ENCODE data around the gene MALAT1. TPM values are rescaled to one million over a fixed set of nuclear protein-coding genes. Genes with fewer than 3 reads are reported as not detected.
"Not testable (repeated sequence)": the region's sequence is repeated elsewhere in the genome, so short reads cannot be mapped to it uniquely, and the experiment has no call there.

MALAT1 gene
- 5,323 and 5,421 TPM in 2 replicates for total RNA-seq

- DNase-seq (ENCODE audit: low spot score) = peak; percentile 94
- Mint-ChIP-seq H3K36me3 (ENCODE audit: low read depth) (peaks cover 11% of the 10 kb centered on the region), H3K27ac (no peak within 1 kb of the TSS), H3K27me3 (ENCODE audit: insufficient read depth) (no peaks in the 10 kb centered on the region), H3K9me3 (no peaks in the 10 kb centered on the region), H3K4me3 (no peak within 1 kb of the TSS), H3K4me1 (ENCODE audit: low read depth) (peaks cover 35% of the 10 kb centered on the region)
- intact Hi-C loops (cut with micrococcal nuclease) = no loop called here
Measured at GRCh38 chr11:65498977-65499712, at the start of gene MALAT1. Gene MALAT1 (plus strand): TSS chr11:65499045.

- H3K27ac Mint-ChIP-seq; H3K27me3 Mint-ChIP-seq (ENCODE audit: insufficient read depth); H3K4me3 Mint-ChIP-seq; H3K9me3 Mint-ChIP-seq; intact Hi-C loops (cut with micrococcal nuclease); H3K36me3 Mint-ChIP-seq (ENCODE audit: low read depth); DNase-seq (ENCODE audit: low spot score): not testable (repeated sequence)
- peaks cover 18% of the 10 kb centered on the region for H3K4me1 Mint-ChIP-seq (ENCODE audit: low read depth)
Measured at GRCh38 chr11:65451301-65451700, 47.5 kb upstream of the MALAT1 start.

- H3K27ac Mint-ChIP-seq; DNase-seq (ENCODE audit: low spot score); H3K36me3 Mint-ChIP-seq (ENCODE audit: low read depth); H3K9me3 Mint-ChIP-seq; H3K4me3 Mint-ChIP-seq; H3K27me3 Mint-ChIP-seq (ENCODE audit: insufficient read depth); intact Hi-C loops (cut with micrococcal nuclease): not testable (repeated sequence)
- peaks cover 24% of the 10 kb centered on the region for H3K4me1 Mint-ChIP-seq (ENCODE audit: low read depth)
Measured at GRCh38 chr11:65452259-65452658, 46.6 kb upstream of the MALAT1 start.

GRCh38 chr11:65452806-65453490, 45.9 kb upstream of the MALAT1 start:
- Mint-ChIP-seq H3K36me3 (ENCODE audit: low read depth) (peaks cover 12% of the 10 kb centered on the region), H3K27ac (no peak overlapping the region), H3K27me3 (ENCODE audit: insufficient read depth) (peaks cover 2% of the 10 kb centered on the region), H3K4me3 (peak overlapping the region; percentile 40), H3K4me1 (ENCODE audit: low read depth) (peaks cover 27% of the 10 kb centered on the region), H3K9me3 (no peaks in the 10 kb centered on the region)
- intact Hi-C loops (cut with micrococcal nuclease) = no loop called here
- no peak for DNase-seq (ENCODE audit: low spot score)

GRCh38 chr11:65454311-65454695, 44.5 kb upstream of the MALAT1 start:
- intact Hi-C loops (cut with micrococcal nuclease) = loop anchor here (2.0 kb wide), 2 partner anchors 22 kb away; no protein-coding TSS in a partner anchor

GRCh38 chr11:65454696-65455456, 44.0 kb upstream of the MALAT1 start:
- H3K4me3 Mint-ChIP-seq = peak overlapping the region; percentile 95
- H3K9me3 Mint-ChIP-seq = no peaks in the 10 kb centered on the region
- peak; percentile 82 for DNase-seq (ENCODE audit: low spot score)
- peaks cover 15% of the 10 kb centered on the region for H3K36me3 Mint-ChIP-seq (ENCODE audit: low read depth)
- peak overlapping the region; percentile 81 for H3K27ac Mint-ChIP-seq
- H3K27me3 Mint-ChIP-seq (ENCODE audit: insufficient read depth) = peaks cover 2% of the 10 kb centered on the region
- peaks cover 36% of the 10 kb centered on the region for H3K4me1 Mint-ChIP-seq (ENCODE audit: low read depth)
- intact Hi-C loops (cut with micrococcal nuclease) = loop anchor here (1.0 to 2.0 kb wide), 5 partner anchors 15 to 42 kb away; no protein-coding TSS in a partner anchor

More at GRCh38 chr11:65454311-65454695, 44.5 kb upstream of the MALAT1 start:
- peak overlapping the region; percentile 95 for H3K4me3 Mint-ChIP-seq
- peaks cover 31% of the 10 kb centered on the region for H3K4me1 Mint-ChIP-seq (ENCODE audit: low read depth)
- peaks cover 14% of the 10 kb centered on the region for H3K36me3 Mint-ChIP-seq (ENCODE audit: low read depth)
- no peak for DNase-seq (ENCODE audit: low spot score)
- peaks cover 2% of the 10 kb centered on the region for H3K27me3 Mint-ChIP-seq (ENCODE audit: insufficient read depth)
- H3K27ac Mint-ChIP-seq = peak overlapping the region; percentile 50
- no peaks in the 10 kb centered on the region for H3K9me3 Mint-ChIP-seq

- H3K36me3 Mint-ChIP-seq (ENCODE audit: low read depth) = peaks cover 15% of the 10 kb centered on the region
- H3K4me3 Mint-ChIP-seq = peak overlapping the region; percentile 58
- H3K9me3 Mint-ChIP-seq = no peaks in the 10 kb centered on the region
- peak overlapping the region; percentile 15 for H3K27ac Mint-ChIP-seq
- peaks cover 36% of the 10 kb centered on the region for H3K4me1 Mint-ChIP-seq (ENCODE audit: low read depth)
- no peak for DNase-seq (ENCODE audit: low spot score)
- H3K27me3 Mint-ChIP-seq (ENCODE audit: insufficient read depth) = peaks cover 2% of the 10 kb centered on the region
- intact Hi-C loops (cut with micrococcal nuclease) = no loop called here
Measured at GRCh38 chr11:65456418-65456817, 42.4 kb upstream of the MALAT1 start.

- no peak for DNase-seq (ENCODE audit: low spot score)
- Mint-ChIP-seq H3K36me3 (ENCODE audit: low read depth) (peaks cover 15% of the 10 kb centered on the region), H3K4me3 (no peak overlapping the region), H3K4me1 (ENCODE audit: low read depth) (peaks cover 33% of the 10 kb centered on the region), H3K27me3 (ENCODE audit: insufficient read depth) (no peaks in the 10 kb centered on the region), H3K9me3 (no peaks in the 10 kb centered on the region), H3K27ac (no peak overlapping the region)
- intact Hi-C loops (cut with micrococcal nuclease) = no loop called here
Measured at GRCh38 chr11:65459552-65459951, 39.3 kb upstream of the MALAT1 start.

GRCh38 chr11:65465471-65465870, 33.4 kb upstream of the MALAT1 start:
- H3K27ac Mint-ChIP-seq = not testable (repeated sequence)

GRCh38 chr11:65467306-65467705, 31.5 kb upstream of the MALAT1 start:
- H3K4me3 Mint-ChIP-seq; H3K27me3 Mint-ChIP-seq (ENCODE audit: insufficient read depth); intact Hi-C loops (cut with micrococcal nuclease); DNase-seq (ENCODE audit: low spot score); H3K9me3 Mint-ChIP-seq; H3K27ac Mint-ChIP-seq; H3K36me3 Mint-ChIP-seq (ENCODE audit: low read depth): not testable (repeated sequence)
- peaks cover 25% of the 10 kb centered on the region for H3K4me1 Mint-ChIP-seq (ENCODE audit: low read depth)

More at GRCh38 chr11:65465471-65465870, 33.4 kb upstream of the MALAT1 start:
- H3K36me3 Mint-ChIP-seq (ENCODE audit: low read depth); H3K4me3 Mint-ChIP-seq; H3K9me3 Mint-ChIP-seq; H3K27me3 Mint-ChIP-seq (ENCODE audit: insufficient read depth); DNase-seq (ENCODE audit: low spot score); intact Hi-C loops (cut with micrococcal nuclease): not testable (repeated sequence)
- H3K4me1 Mint-ChIP-seq (ENCODE audit: low read depth) = peaks cover 16% of the 10 kb centered on the region

GRCh38 chr11:65468874-65469333, 29.9 kb upstream of the MALAT1 start:
- DNase-seq (ENCODE audit: low spot score) = peak; percentile 41
- Mint-ChIP-seq H3K36me3 (ENCODE audit: low read depth) (no peaks in the 10 kb centered on the region), H3K27ac (peak overlapping the region; percentile 24), H3K27me3 (ENCODE audit: insufficient read depth) (no peaks in the 10 kb centered on the region), H3K4me1 (ENCODE audit: low read depth) (peaks cover 25% of the 10 kb centered on the region), H3K4me3 (no peak overlapping the region), H3K9me3 (no peaks in the 10 kb centered on the region)
- intact Hi-C loops (cut with micrococcal nuclease) = no loop called here

GRCh38 chr11:65470433-65471049, 28.3 kb upstream of the MALAT1 start:
- Mint-ChIP-seq H3K9me3 (no peaks in the 10 kb centered on the region), H3K4me3 (no peak overlapping the region), H3K27ac (peak overlapping the region; percentile 99), H3K27me3 (ENCODE audit: insufficient read depth) (no peaks in the 10 kb centered on the region), H3K4me1 (ENCODE audit: low read depth) (peaks cover 25% of the 10 kb centered on the region), H3K36me3 (ENCODE audit: low read depth) (peaks cover 3% of the 10 kb centered on the region)
- DNase-seq (ENCODE audit: low spot score) = no peak
- intact Hi-C loops (cut with micrococcal nuclease) = no loop called here
